ENCODE data around the gene STAT6.

Gene STAT6

GRCh38 chr12:57142727-57143126 is 31.6 kb upstream of the STAT6 start:
- Histone ChIP-seq H3K36me3 (ENCODE audit: insufficient read depth, low read length) (peaks cover 90% of the 10 kb centered on the region), H3K4me3 (ENCODE audit: low read length) (no peak overlapping the region), H3K27me3 (ENCODE audit: control insufficient read depth, insufficient read depth, low read length) (no peaks in the 10 kb centered on the region), H3K4me1 (ENCODE audit: control insufficient read depth, insufficient read depth, low read length) (peaks cover 77% of the 10 kb centered on the region), H3K9ac (ENCODE audit: low read depth, low read length) (no peak overlapping the region), H3K4me2 (ENCODE audit: low read length) (no peak overlapping the region), H3K9me3 (replicated peaks; ENCODE audit: low read length) (no peaks in the 10 kb centered on the region)

GRCh38 chr12:57142121-57142520 is 31.0 kb upstream of the STAT6 start:
- Histone ChIP-seq H3K4me3 (ENCODE audit: low read length) (no peak overlapping the region), H3K9me3 (replicated peaks; ENCODE audit: low read length) (no peaks in the 10 kb centered on the region), H3K36me3 (ENCODE audit: insufficient read depth, low read length) (peaks cover 86% of the 10 kb centered on the region), H3K27me3 (ENCODE audit: control insufficient read depth, insufficient read depth, low read length) (no peaks in the 10 kb centered on the region), H3K4me2 (ENCODE audit: low read length) (no peak overlapping the region), H3K9ac (ENCODE audit: low read depth, low read length) (no peak overlapping the region), H3K4me1 (ENCODE audit: control insufficient read depth, insufficient read depth, low read length) (peaks cover 77% of the 10 kb centered on the region)

- H3K36me3 ChIP-seq (ENCODE audit: insufficient read depth, low read length): peaks cover 78% of the 10 kb centered on the region
- H3K4me1 ChIP-seq (ENCODE audit: control insufficient read depth, insufficient read depth, low read length): peaks cover 75% of the 10 kb centered on the region
- H3K9ac ChIP-seq (ENCODE audit: low read depth, low read length): no peak overlapping the region
Measured at GRCh38 chr12:57141249-57141648, 30.1 kb upstream of the STAT6 start.

GRCh38 chr12:57139796-57140649 is 28.9 kb upstream of the STAT6 start:
- Histone ChIP-seq H3K36me3 (ENCODE audit: insufficient read depth, low read length) (peaks cover 65% of the 10 kb centered on the region), H3K4me3 (ENCODE audit: low read length) (no peak overlapping the region), H3K4me1 (ENCODE audit: control insufficient read depth, insufficient read depth, low read length) (peaks cover 75% of the 10 kb centered on the region), H3K27me3 (ENCODE audit: control insufficient read depth, insufficient read depth, low read length) (no peaks in the 10 kb centered on the region), H3K9me3 (replicated peaks; ENCODE audit: low read length) (no peaks in the 10 kb centered on the region), H3K4me2 (ENCODE audit: low read length) (no peak overlapping the region), H3K9ac (ENCODE audit: low read depth, low read length) (no peak overlapping the region)

More at GRCh38 chr12:57141249-57141648, 30.1 kb upstream of the STAT6 start:
- no peak overlapping the region for H3K4me2 ChIP-seq (ENCODE audit: low read length)
- H3K27me3 ChIP-seq (ENCODE audit: control insufficient read depth, insufficient read depth, low read length): no peaks in the 10 kb centered on the region
- H3K9me3 ChIP-seq (replicated peaks; ENCODE audit: low read length): no peaks in the 10 kb centered on the region
- H3K4me3 ChIP-seq (ENCODE audit: low read length): no peak overlapping the region

GRCh38 chr12:57138526-57139272 is 27.5 kb upstream of the STAT6 start:
- Histone ChIP-seq H3K4me3 (ENCODE audit: low read length) (no peak overlapping the region), H3K9ac (ENCODE audit: low read depth, low read length) (peak overlapping the region; percentile 19), H3K9me3 (replicated peaks; ENCODE audit: low read length) (no peaks in the 10 kb centered on the region), H3K4me1 (ENCODE audit: control insufficient read depth, insufficient read depth, low read length) (peaks cover 86% of the 10 kb centered on the region), H3K27me3 (ENCODE audit: control insufficient read depth, insufficient read depth, low read length) (no peaks in the 10 kb centered on the region), H3K36me3 (ENCODE audit: insufficient read depth, low read length) (peaks cover 54% of the 10 kb centered on the region), H3K4me2 (ENCODE audit: low read length) (peak overlapping the region; percentile 64)

GRCh38 chr12:57135527-57136326 is 24.6 kb upstream of the STAT6 start:
- Histone ChIP-seq H3K4me1 (ENCODE audit: control insufficient read depth, insufficient read depth, low read length) (peaks cover 96% of the 10 kb centered on the region), H3K4me2 (ENCODE audit: low read length) (peak overlapping the region; percentile 76), H3K4me3 (ENCODE audit: low read length) (peak overlapping the region; percentile 52)

GRCh38 chr12:57134949-57135348 is 23.8 kb upstream of the STAT6 start:
- peak overlapping the region; percentile 51 for H3K9ac ChIP-seq (ENCODE audit: low read depth, low read length)
- H3K9me3 ChIP-seq (replicated peaks; ENCODE audit: low read length): no peaks in the 10 kb centered on the region
- H3K4me1 ChIP-seq (ENCODE audit: control insufficient read depth, insufficient read depth, low read length): peaks cover 96% of the 10 kb centered on the region
- no peaks in the 10 kb centered on the region for H3K27me3 ChIP-seq (ENCODE audit: control insufficient read depth, insufficient read depth, low read length)
- peak overlapping the region; percentile 15 for H3K4me3 ChIP-seq (ENCODE audit: low read length)
- peaks cover 34% of the 10 kb centered on the region for H3K36me3 ChIP-seq (ENCODE audit: insufficient read depth, low read length)
- peak overlapping the region; percentile 76 for H3K4me2 ChIP-seq (ENCODE audit: low read length)

More at GRCh38 chr12:57135527-57136326, 24.6 kb upstream of the STAT6 start:
- peak overlapping the region; percentile 51 for H3K9ac ChIP-seq (ENCODE audit: low read depth, low read length)
- H3K36me3 ChIP-seq (ENCODE audit: insufficient read depth, low read length): peaks cover 39% of the 10 kb centered on the region
- no peaks in the 10 kb centered on the region for H3K9me3 ChIP-seq (replicated peaks; ENCODE audit: low read length)
- H3K27me3 ChIP-seq (ENCODE audit: control insufficient read depth, insufficient read depth, low read length): no peaks in the 10 kb centered on the region

- peak overlapping the region; percentile 56 for H3K4me3 ChIP-seq (ENCODE audit: low read length)
- H3K9me3 ChIP-seq (replicated peaks; ENCODE audit: low read length): no peaks in the 10 kb centered on the region
- peaks cover 24% of the 10 kb centered on the region for H3K36me3 ChIP-seq (ENCODE audit: insufficient read depth, low read length)
- H3K9ac ChIP-seq (ENCODE audit: low read depth, low read length): peak overlapping the region; percentile 66
- H3K4me1 ChIP-seq (ENCODE audit: control insufficient read depth, insufficient read depth, low read length): peaks cover 86% of the 10 kb centered on the region
- H3K4me2 ChIP-seq (ENCODE audit: low read length): peak overlapping the region; percentile 74
- no peaks in the 10 kb centered on the region for H3K27me3 ChIP-seq (ENCODE audit: control insufficient read depth, insufficient read depth, low read length)
Measured at GRCh38 chr12:57133916-57134315, 22.8 kb upstream of the STAT6 start.

GRCh38 chr12:57133013-57133569 is 21.9 kb upstream of the STAT6 start:
- Histone ChIP-seq H3K27me3 (ENCODE audit: control insufficient read depth, insufficient read depth, low read length) (no peaks in the 10 kb centered on the region), H3K9me3 (replicated peaks; ENCODE audit: low read length) (no peaks in the 10 kb centered on the region), H3K4me3 (ENCODE audit: low read length) (peak overlapping the region; percentile 80), H3K4me1 (ENCODE audit: control insufficient read depth, insufficient read depth, low read length) (peaks cover 78% of the 10 kb centered on the region), H3K9ac (ENCODE audit: low read depth, low read length) (peak overlapping the region; percentile 75), H3K4me2 (ENCODE audit: low read length) (peak overlapping the region; percentile 95), H3K36me3 (ENCODE audit: insufficient read depth, low read length) (peaks cover 17% of the 10 kb centered on the region)

GRCh38 chr12:57131896-57132744 is 21.0 kb upstream of the STAT6 start:
- peaks cover 71% of the 10 kb centered on the region for H3K4me1 ChIP-seq (ENCODE audit: control insufficient read depth, insufficient read depth, low read length)

More at GRCh38 chr12:57131896-57132744, 21.0 kb upstream of the STAT6 start:
- H3K36me3 ChIP-seq (ENCODE audit: insufficient read depth, low read length): peaks cover 14% of the 10 kb centered on the region
- no peaks in the 10 kb centered on the region for H3K27me3 ChIP-seq (ENCODE audit: control insufficient read depth, insufficient read depth, low read length)
- peak overlapping the region; percentile 80 for H3K4me3 ChIP-seq (ENCODE audit: low read length)
- peak overlapping the region; percentile 95 for H3K4me2 ChIP-seq (ENCODE audit: low read length)
- peak overlapping the region; percentile 75 for H3K9ac ChIP-seq (ENCODE audit: low read depth, low read length)
- no peaks in the 10 kb centered on the region for H3K9me3 ChIP-seq (replicated peaks; ENCODE audit: low read length)

Measured in skeletal muscle satellite cell (primary cell).